HEK293 (cell line): ENCODE data around the gene ZNF790.

Experiments used
- AEBP2 ChIP-seq: fragments of 450-650 bp; formaldehyde crosslinking; IDR thresholded peaks from 2 replicates; pipeline ENCODE4 v1.5.1; 2016; ENCODE audit warnings: missing biosample characterization, missing genetic modification characterization, borderline replicate concordance
- KLF10 ChIP-seq: fragments of 450-650 bp; IDR thresholded peaks from 2 replicates; pipeline ENCODE4 v1.5.1; 2018; ENCODE audit warnings: missing biosample characterization, mild to moderate bottlenecking, missing genetic modification characterization
- KLF7 ChIP-seq: fragments of 450-650 bp; formaldehyde crosslinking; IDR thresholded peaks from 2 replicates; pipeline ENCODE4 v1.5.1; 2016; ENCODE audit warnings: missing biosample characterization, missing genetic modification characterization, borderline replicate concordance
- PRDM1 ChIP-seq: fragments of 450-650 bp; formaldehyde crosslinking; IDR thresholded peaks from 2 replicates; pipeline ENCODE4; 2016; ENCODE audit warnings: missing biosample characterization, missing genetic modification characterization
- SP2 ChIP-seq: fragments of 450-650 bp; formaldehyde crosslinking; IDR thresholded peaks from 2 replicates; pipeline ENCODE4 v1.5.1; 2016; ENCODE audit warnings: missing biosample characterization, missing genetic modification characterization
- ZBTB1 ChIP-seq: fragments of 450-650 bp; formaldehyde crosslinking; IDR thresholded peaks from 2 replicates; pipeline ENCODE4 v1.5.1; 2016; ENCODE audit warnings: missing biosample characterization, missing genetic modification characterization
- ZBTB26 ChIP-seq: fragments of 450-650 bp; formaldehyde crosslinking; optimal IDR thresholded peaks from 2 replicates; pipeline ENCODE3; 2016; ENCODE audit warnings: missing biosample characterization, mild to moderate bottlenecking, missing genetic modification characterization
- ZBTB8A ChIP-seq: fragments of 450-650 bp; formaldehyde crosslinking; IDR thresholded peaks from 2 replicates; pipeline ENCODE4 v1.5.1; 2016; ENCODE audit warnings: missing biosample characterization, missing genetic modification characterization
- ZFP69B ChIP-seq: fragments of 450-650 bp; formaldehyde crosslinking; IDR thresholded peaks from 2 replicates; pipeline ENCODE4 v1.5.1; 2016; ENCODE audit warnings: missing biosample characterization, missing genetic modification characterization
- ZNF121 ChIP-seq: fragments of 450-650 bp; formaldehyde crosslinking; IDR thresholded peaks from 2 replicates; pipeline ENCODE4 v1.5.1; 2016; ENCODE audit warnings: missing biosample characterization, missing genetic modification characterization
- ZNF335 ChIP-seq: fragments of 450-650 bp; formaldehyde crosslinking; conservative IDR thresholded peaks from 2 replicates; pipeline ENCODE4 v1.5.1; 2016; ENCODE audit warnings: missing biosample characterization, missing genetic modification characterization
- ZNF37A ChIP-seq: fragments of 450-650 bp; IDR thresholded peaks from 2 replicates; pipeline ENCODE4 v1.5.1; 2018; ENCODE audit warnings: missing biosample characterization, missing genetic modification characterization
- ZNF404 ChIP-seq: fragments of 450-650 bp; formaldehyde crosslinking; IDR thresholded peaks from 2 replicates; pipeline ENCODE4 v1.5.1; 2017; ENCODE audit warnings: missing biosample characterization, missing genetic modification characterization
- ZNF501 ChIP-seq: fragments of 450-650 bp; formaldehyde crosslinking; IDR thresholded peaks from 2 replicates; pipeline ENCODE4 v1.5.1; 2016; ENCODE audit warnings: missing biosample characterization, missing genetic modification characterization
- ZNF571 ChIP-seq: fragments of 450-650 bp; formaldehyde crosslinking; IDR thresholded peaks from 2 replicates; pipeline ENCODE4 v1.5.0; 2017; ENCODE audit warnings: missing biosample characterization, missing genetic modification characterization
- ZNF600 ChIP-seq: fragments of 450-650 bp; formaldehyde crosslinking; IDR thresholded peaks from 2 replicates; pipeline ENCODE4 v1.5.1; 2016; ENCODE audit warnings: missing biosample characterization, missing genetic modification characterization
- ZNF610 ChIP-seq: fragments of 450-650 bp; formaldehyde crosslinking; IDR thresholded peaks from 2 replicates; pipeline ENCODE4 v1.5.1; 2016; ENCODE audit warnings: missing biosample characterization, missing genetic modification characterization, borderline replicate concordance
- ZNF629 ChIP-seq: fragments of 450-650 bp; formaldehyde crosslinking; IDR thresholded peaks from 2 replicates; pipeline ENCODE4 v1.5.1; 2017; ENCODE audit warnings: missing biosample characterization, missing genetic modification characterization
- ZNF791 ChIP-seq: fragments of 450-650 bp; formaldehyde crosslinking; IDR thresholded peaks from 2 replicates; pipeline ENCODE4 v1.5.1; 2016; ENCODE audit warnings: missing biosample characterization, missing genetic modification characterization
- ZNF843 ChIP-seq: fragments of 450-650 bp; formaldehyde crosslinking; IDR thresholded peaks from 2 replicates; pipeline ENCODE4 v1.5.1; 2016; ENCODE audit warnings: missing biosample characterization, missing genetic modification characterization
- TF ChIP-seq, protein P1 (sequence below): fragments of 450-650 bp; IDR thresholded peaks from 2 replicates; pipeline ENCODE4 v1.5.1; 2018; ENCODE audit warnings: missing biosample characterization, mild to moderate bottlenecking, missing genetic modification characterization
- TF ChIP-seq, protein P2 (sequence below): fragments of 450-650 bp; formaldehyde crosslinking; IDR thresholded peaks from 2 replicates; pipeline ENCODE4 v1.5.0; 2017; ENCODE audit warnings: missing biosample characterization, missing genetic modification characterization, borderline replicate concordance
- TF ChIP-seq, protein P3 (sequence below): fragments of 450-650 bp; formaldehyde crosslinking; IDR thresholded peaks from 2 replicates; pipeline ENCODE4 v1.5.1; 2016; ENCODE audit warnings: missing biosample characterization, missing genetic modification characterization
- TF ChIP-seq, protein P4 (sequence below): fragments of 450-650 bp; formaldehyde crosslinking; IDR thresholded peaks from 2 replicates; pipeline ENCODE4; 2016; ENCODE audit warnings: missing biosample characterization, missing genetic modification characterization
- TF ChIP-seq, protein P5 (sequence below): fragments of 450-650 bp; formaldehyde crosslinking; IDR thresholded peaks from 2 replicates; pipeline ENCODE4 v1.5.1; 2017; ENCODE audit warnings: missing biosample characterization, missing genetic modification characterization

Gene ZNF790

DNA sequence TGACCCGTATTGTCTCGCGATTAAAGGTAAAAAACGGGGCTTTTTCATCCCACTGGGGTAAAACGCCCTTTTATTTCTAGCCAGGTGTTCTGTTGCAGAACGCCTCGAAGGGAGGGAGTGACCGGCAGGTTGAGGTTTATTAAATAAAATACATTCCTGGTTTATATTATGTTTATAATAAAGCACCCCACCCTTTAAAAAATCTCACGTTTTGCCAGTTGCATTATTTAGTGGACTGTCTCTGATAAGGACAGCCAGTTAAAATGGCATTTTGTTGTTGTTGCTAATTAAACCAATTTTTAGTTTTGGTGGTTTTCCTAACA lies 40.4 kb downstream of the ZNF790 start (continued):
- TF ChIP-seq, protein P1, sequence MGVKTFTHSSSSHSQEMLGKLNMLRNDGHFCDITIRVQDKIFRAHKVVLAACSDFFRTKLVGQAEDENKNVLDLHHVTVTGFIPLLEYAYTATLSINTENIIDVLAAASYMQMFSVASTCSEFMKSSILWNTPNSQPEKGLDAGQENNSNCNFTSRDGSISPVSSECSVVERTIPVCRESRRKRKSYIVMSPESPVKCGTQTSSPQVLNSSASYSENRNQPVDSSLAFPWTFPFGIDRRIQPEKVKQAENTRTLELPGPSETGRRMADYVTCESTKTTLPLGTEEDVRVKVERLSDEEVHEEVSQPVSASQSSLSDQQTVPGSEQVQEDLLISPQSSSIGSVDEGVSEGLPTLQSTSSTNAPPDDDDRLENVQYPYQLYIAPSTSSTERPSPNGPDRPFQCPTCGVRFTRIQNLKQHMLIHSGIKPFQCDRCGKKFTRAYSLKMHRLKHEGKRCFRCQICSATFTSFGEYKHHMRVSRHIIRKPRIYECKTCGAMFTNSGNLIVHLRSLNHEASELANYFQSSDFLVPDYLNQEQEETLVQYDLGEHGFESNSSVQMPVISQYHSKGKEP = no peak
- TF ChIP-seq ZNF843 (tag by site-specific recombination) (0 out of 2 replicates have a peak, but pooled peaks have one; percentile 7), ZFP69B (tag by site-specific recombination) (0 out of 2 replicates have a peak, but pooled peaks have one; percentile 0), ZNF501 (tag by site-specific recombination) (peak; percentile 58; the same call in 1 of the 2 replicates), ZBTB8A (tag by site-specific recombination) (peak; percentile 49), KLF7 (tag by site-specific recombination) (no peak), ZNF121 (tag by site-specific recombination) (no peak), KLF10 (tag by site-specific recombination) (0 out of 2 replicates have a peak, but pooled peaks have one; percentile 52), SP2 (tag by site-specific recombination) (no peak), ZNF571 (tag by site-specific recombination) (no peak), ZBTB1 (tag by site-specific recombination) (no peak), ZNF629 (tag by site-specific recombination) (0 out of 2 replicates have a peak, but pooled peaks have one; percentile 11), ZBTB26 (tag by site-specific recombination) (peak; percentile 3), ZNF404 (tag by site-specific recombination) (no peak), PRDM1 (tag by site-specific recombination) (no peak), ZNF610 (no peak), ZNF37A (tag by site-specific recombination) (no peak), AEBP2 (tag by site-specific recombination) (no peak), ZNF335 (tag by site-specific recombination) (no peak; the same call in 1 of the 2 replicates), ZNF791 (tag by site-specific recombination) (no peak), ZNF600 (tag by site-specific recombination) (no peak)
- TF ChIP-seq, protein P2, sequence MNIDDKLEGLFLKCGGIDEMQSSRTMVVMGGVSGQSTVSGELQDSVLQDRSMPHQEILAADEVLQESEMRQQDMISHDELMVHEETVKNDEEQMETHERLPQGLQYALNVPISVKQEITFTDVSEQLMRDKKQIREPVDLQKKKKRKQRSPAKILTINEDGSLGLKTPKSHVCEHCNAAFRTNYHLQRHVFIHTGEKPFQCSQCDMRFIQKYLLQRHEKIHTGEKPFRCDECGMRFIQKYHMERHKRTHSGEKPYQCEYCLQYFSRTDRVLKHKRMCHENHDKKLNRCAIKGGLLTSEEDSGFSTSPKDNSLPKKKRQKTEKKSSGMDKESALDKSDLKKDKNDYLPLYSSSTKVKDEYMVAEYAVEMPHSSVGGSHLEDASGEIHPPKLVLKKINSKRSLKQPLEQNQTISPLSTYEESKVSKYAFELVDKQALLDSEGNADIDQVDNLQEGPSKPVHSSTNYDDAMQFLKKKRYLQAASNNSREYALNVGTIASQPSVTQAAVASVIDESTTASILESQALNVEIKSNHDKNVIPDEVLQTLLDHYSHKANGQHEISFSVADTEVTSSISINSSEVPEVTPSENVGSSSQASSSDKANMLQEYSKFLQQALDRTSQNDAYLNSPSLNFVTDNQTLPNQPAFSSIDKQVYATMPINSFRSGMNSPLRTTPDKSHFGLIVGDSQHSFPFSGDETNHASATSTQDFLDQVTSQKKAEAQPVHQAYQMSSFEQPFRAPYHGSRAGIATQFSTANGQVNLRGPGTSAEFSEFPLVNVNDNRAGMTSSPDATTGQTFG (tag by site-specific recombination) = no peak
- TF ChIP-seq, protein P3, sequence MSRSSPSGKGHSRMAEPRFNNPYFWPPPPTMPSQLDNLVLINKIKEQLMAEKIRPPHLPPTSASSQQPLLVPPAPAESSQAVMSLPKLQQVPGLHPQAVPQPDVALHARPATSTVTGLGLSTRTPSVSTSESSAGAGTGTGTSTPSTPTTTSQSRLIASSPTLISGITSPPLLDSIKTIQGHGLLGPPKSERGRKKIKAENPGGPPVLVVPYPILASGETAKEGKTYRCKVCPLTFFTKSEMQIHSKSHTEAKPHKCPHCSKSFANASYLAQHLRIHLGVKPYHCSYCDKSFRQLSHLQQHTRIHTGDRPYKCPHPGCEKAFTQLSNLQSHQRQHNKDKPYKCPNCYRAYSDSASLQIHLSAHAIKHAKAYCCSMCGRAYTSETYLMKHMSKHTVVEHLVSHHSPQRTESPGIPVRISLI (tag by site-specific recombination) = peak; percentile 95; the same call in 1 of the 2 replicates
- TF ChIP-seq, protein P4, sequence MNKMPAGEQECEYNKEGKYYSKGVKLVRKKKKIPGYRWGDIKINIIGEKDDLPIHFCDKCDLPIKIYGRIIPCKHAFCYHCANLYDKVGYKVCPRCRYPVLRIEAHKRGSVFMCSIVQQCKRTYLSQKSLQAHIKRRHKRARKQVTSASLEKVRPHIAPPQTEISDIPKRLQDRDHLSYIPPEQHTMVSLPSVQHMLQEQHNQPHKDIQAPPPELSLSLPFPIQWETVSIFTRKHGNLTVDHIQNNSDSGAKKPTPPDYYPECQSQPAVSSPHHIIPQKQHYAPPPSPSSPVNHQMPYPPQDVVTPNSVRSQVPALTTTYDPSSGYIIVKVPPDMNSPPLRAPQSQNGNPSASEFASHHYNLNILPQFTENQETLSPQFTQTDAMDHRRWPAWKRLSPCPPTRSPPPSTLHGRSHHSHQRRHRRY (tag by site-specific recombination) = no peak
- TF ChIP-seq, protein P5, sequence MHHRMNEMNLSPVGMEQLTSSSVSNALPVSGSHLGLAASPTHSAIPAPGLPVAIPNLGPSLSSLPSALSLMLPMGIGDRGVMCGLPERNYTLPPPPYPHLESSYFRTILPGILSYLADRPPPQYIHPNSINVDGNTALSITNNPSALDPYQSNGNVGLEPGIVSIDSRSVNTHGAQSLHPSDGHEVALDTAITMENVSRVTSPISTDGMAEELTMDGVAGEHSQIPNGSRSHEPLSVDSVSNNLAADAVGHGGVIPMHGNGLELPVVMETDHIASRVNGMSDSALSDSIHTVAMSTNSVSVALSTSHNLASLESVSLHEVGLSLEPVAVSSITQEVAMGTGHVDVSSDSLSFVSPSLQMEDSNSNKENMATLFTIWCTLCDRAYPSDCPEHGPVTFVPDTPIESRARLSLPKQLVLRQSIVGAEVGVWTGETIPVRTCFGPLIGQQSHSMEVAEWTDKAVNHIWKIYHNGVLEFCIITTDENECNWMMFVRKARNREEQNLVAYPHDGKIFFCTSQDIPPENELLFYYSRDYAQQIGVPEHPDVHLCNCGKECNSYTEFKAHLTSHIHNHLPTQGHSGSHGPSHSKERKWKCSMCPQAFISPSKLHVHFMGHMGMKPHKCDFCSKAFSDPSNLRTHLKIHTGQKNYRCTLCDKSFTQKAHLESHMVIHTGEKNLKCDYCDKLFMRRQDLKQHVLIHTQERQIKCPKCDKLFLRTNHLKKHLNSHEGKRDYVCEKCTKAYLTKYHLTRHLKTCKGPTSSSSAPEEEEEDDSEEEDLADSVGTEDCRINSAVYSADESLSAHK (tag by site-specific recombination) = no peak
